IMR-90 (cell line): ENCODE data around the gene LALBA. TPM values are rescaled to one million over a fixed set of nuclear protein-coding genes. Genes with fewer than 3 reads are reported as not detected.

Experiments
- ATAC-seq: fragments of 200-7000 bp; cut with Tn5 transposase; 2 replicates; pipeline ENCODE4 v1.9.1; 2020; ENCODE audit warnings: low read depth, mild to moderate bottlenecking, moderate library complexity
- BruUV-seq: library from RNA; stranded (reverse); fragments of 400-500 nt; replicated peaks from 2 replicates; lab custom pipeline; 2021; lab: Mats Ljungman, UMichigan
- CTCF ChIA-PET: fragments of 300-600 bp; formaldehyde crosslinking; extraction: SDS; loops from one replicate; lab custom pipeline; 2021; ENCODE audit warnings: antibody characterized with exemption; lab: Yijun Ruan, JAX
- POLR2A ChIA-PET: fragments of 300-600 bp; sonication (Branson Sonifier 250); formaldehyde crosslinking; loops from one replicate; lab custom pipeline; 2022; ENCODE audit warnings: antibody characterized with exemption; ENCODE audit not compliant: unreplicated experiment; lab: Charles Lee
- DNase-seq: peaks from one replicate; pipeline ENCODE4 v3.0.0; 2013
- H2AFZ ChIP-seq: replicated peaks from 2 replicates; pipeline ENCODE3; 2013; ENCODE audit warnings: low read length, mild to moderate bottlenecking; ENCODE audit not compliant: poor library complexity
- H2AK5ac ChIP-seq: 2 replicates; pipeline ENCODE4 v1.6.1; 2013; ENCODE audit warnings: low read depth, low read length, inconsistent platforms
- H2AK9ac ChIP-seq: replicated peaks from 2 replicates; pipeline ENCODE3; 2013; ENCODE audit warnings: mild to moderate bottlenecking, low read depth, low read length, moderate library complexity; ENCODE audit not compliant: poor library complexity
- H2BK120ac ChIP-seq: 2 replicates; pipeline ENCODE4 v1.6.1; 2013; ENCODE audit warnings: low read depth, low read length, inconsistent platforms
- H2BK15ac ChIP-seq: 3 replicates; pipeline ENCODE4 v1.6.1; 2013; ENCODE audit warnings: low read depth, low read length, inconsistent platforms
- H2BK20ac ChIP-seq: 2 replicates; pipeline ENCODE4 v1.6.1; 2013; ENCODE audit warnings: low read depth, mild to moderate bottlenecking, inconsistent platforms, low read length, moderate library complexity
- H2BK5ac ChIP-seq: 2 replicates; pipeline ENCODE4 v1.6.1; 2013; ENCODE audit warnings: mild to moderate bottlenecking, low read depth, low read length, inconsistent platforms; ENCODE audit not compliant: poor library complexity, severe bottlenecking
- H3K14ac ChIP-seq: replicated peaks from 2 replicates; pipeline ENCODE4 v1.6.1; 2013; ENCODE audit warnings: low read depth, low read length, inconsistent platforms
- H3K18ac ChIP-seq: 2 replicates; pipeline ENCODE4 v1.6.1; 2013; ENCODE audit warnings: low read depth, low read length, control low read depth
- H3K23ac ChIP-seq: 2 replicates; pipeline ENCODE4 v1.6.1; 2013; ENCODE audit warnings: low read depth, low read length, inconsistent platforms
- H3K27ac ChIP-seq: 2 replicates; pipeline ENCODE4 v1.5.1; 2013; ENCODE audit warnings: mild to moderate bottlenecking, control low read depth, low read length; ENCODE audit not compliant: insufficient read depth
- H3K27me3 ChIP-seq: 2 replicates; pipeline ENCODE4 v1.6.1; 2013; ENCODE audit warnings: low read length; ENCODE audit not compliant: control insufficient read depth, insufficient read depth
- H3K36me3 ChIP-seq: 2 replicates; pipeline ENCODE4 v1.6.1; 2013; ENCODE audit warnings: low read length, mixed read lengths; ENCODE audit not compliant: control insufficient read depth, insufficient read depth
- H3K4ac ChIP-seq: 2 replicates; pipeline ENCODE4 v1.6.1; 2013; ENCODE audit warnings: low read depth, low read length, inconsistent platforms
- H3K4me1 ChIP-seq: 2 replicates; pipeline ENCODE4 v1.6.1; 2013; ENCODE audit warnings: low read length, mixed read lengths; ENCODE audit not compliant: control insufficient read depth, insufficient read depth
- H3K4me2 ChIP-seq: 2 replicates; pipeline ENCODE4 v1.6.1; 2013; ENCODE audit warnings: low read depth, mild to moderate bottlenecking, control low read depth, low read length, moderate library complexity
- H3K4me3 ChIP-seq: 2 replicates; pipeline ENCODE4 v1.5.1; 2013; ENCODE audit warnings: low read depth, mild to moderate bottlenecking, control low read depth, low read length, moderate library complexity; ENCODE audit not compliant: insufficient read depth
- H3K56ac ChIP-seq: 2 replicates; pipeline ENCODE4 v1.6.1; 2013; ENCODE audit warnings: low read length, inconsistent platforms; ENCODE audit not compliant: insufficient read depth; ENCODE audit errors: extremely low read depth
- H3K79me1 ChIP-seq, 2 experiments: 2 replicates each; pipeline ENCODE4 v1.6.1; 2013; ENCODE audit warnings: low read length in 2 of 2, inconsistent platforms in 1 of 2, low read depth in 1 of 2
- H3K9ac ChIP-seq: 2 replicates; pipeline ENCODE4 v1.6.1; 2013; ENCODE audit warnings: low read depth, low read length, control low read depth
- H3K9me1 ChIP-seq: 2 replicates; pipeline ENCODE4 v1.6.1; 2013; ENCODE audit warnings: low read length, inconsistent platforms; ENCODE audit not compliant: insufficient read depth
- H3K9me3 ChIP-seq: 2 replicates; pipeline ENCODE4 v1.6.1; 2013; ENCODE audit warnings: low read length; ENCODE audit not compliant: control insufficient read depth, insufficient read depth
- H4K20me1 ChIP-seq: 2 replicates; pipeline ENCODE4 v1.6.1; 2013; ENCODE audit warnings: low read length, inconsistent platforms; ENCODE audit not compliant: insufficient read depth
- H4K5ac ChIP-seq: 2 replicates; pipeline ENCODE4 v1.6.1; 2013; ENCODE audit warnings: mild to moderate bottlenecking, low read depth, low read length, control low read depth
- H4K8ac ChIP-seq, 2 experiments: 2 replicates each; pipeline ENCODE4 v1.6.1; 2013; ENCODE audit warnings: low read depth in 2 of 2, low read length in 2 of 2, control low read depth in 1 of 2, inconsistent platforms in 1 of 2
- H4K91ac ChIP-seq: 2 replicates; pipeline ENCODE4 v1.6.1; 2013; ENCODE audit warnings: low read depth, low read length, inconsistent platforms; ENCODE audit not compliant: insufficient read depth
- BHLHE40 ChIP-seq: fragments of 150-350 bp; IDR thresholded peaks from 2 replicates; pipeline ENCODE4 v1.6.1; 2016; ENCODE audit warnings: mild to moderate bottlenecking, low read depth, low read length
- CEBPB ChIP-seq: IDR thresholded peaks from 2 replicates; pipeline ENCODE4 v1.6.1; 2012; ENCODE audit warnings: low read depth, low read length, improper control_type of control experiment
- CHD1 ChIP-seq: IDR thresholded peaks from 2 replicates; pipeline ENCODE4 v1.6.1; 2012; ENCODE audit warnings: low read depth, low read length, improper control_type of control experiment
- FOS ChIP-seq: fragments of 150-350 bp; IDR thresholded peaks from 2 replicates; pipeline ENCODE4 v1.6.1; 2016; ENCODE audit warnings: low read depth, low read length
- MAFK ChIP-seq: IDR thresholded peaks from 2 replicates; pipeline ENCODE4 v1.6.1; 2012; ENCODE audit warnings: low read depth, low read length, improper control_type of control experiment
- MAZ ChIP-seq: IDR thresholded peaks from 2 replicates; pipeline ENCODE4 v1.6.1; 2012; ENCODE audit warnings: low read depth, mild to moderate bottlenecking, low read length, improper control_type of control experiment, moderate library complexity, borderline replicate concordance
- MXI1 ChIP-seq: IDR thresholded peaks from 2 replicates; pipeline ENCODE4 v1.6.1; 2012; ENCODE audit warnings: low read depth, mild to moderate bottlenecking, low read length, moderate library complexity, borderline replicate concordance
- NFE2L2 ChIP-seq: fragments of 150-350 bp; IDR thresholded peaks from 2 replicates; pipeline ENCODE4 v1.6.1; 2016; ENCODE audit warnings: low read depth, mild to moderate bottlenecking, low read length
- POLR2A ChIP-seq: IDR thresholded peaks from 2 replicates; pipeline ENCODE4 v1.6.1; 2012; ENCODE audit warnings: mild to moderate bottlenecking, low read depth, low read length
- RAD21 ChIP-seq: IDR thresholded peaks from 2 replicates; pipeline ENCODE4 v1.6.1; 2012; ENCODE audit warnings: low read length, improper control_type of control experiment
- RCOR1 ChIP-seq: IDR thresholded peaks from 2 replicates; pipeline ENCODE4 v1.6.1; 2012; ENCODE audit warnings: mild to moderate bottlenecking, low read length, improper control_type of control experiment; ENCODE audit not compliant: insufficient replicate concordance
- RFX5 ChIP-seq: IDR thresholded peaks from 2 replicates; pipeline ENCODE4 v1.8.0; 2012; ENCODE audit warnings: low read depth, mild to moderate bottlenecking, low read length, moderate library complexity
- SMC3 ChIP-seq: fragments of 150-350 bp; IDR thresholded peaks from 2 replicates; pipeline ENCODE4 v1.6.1; 2016; ENCODE audit warnings: low read depth, mild to moderate bottlenecking, antibody characterized with exemption, low read length, moderate library complexity
- USF2 ChIP-seq: fragments of 150-350 bp; IDR thresholded peaks from 2 replicates; pipeline ENCODE4 v1.6.1; 2017; ENCODE audit warnings: mild to moderate bottlenecking, antibody characterized with exemption, low read length, low read depth
- WGBS, 2 experiments: methylation state at CpG; one replicate each; pipeline versions ENCODE4 v1.1.5 to v1.1.7; 2013; ENCODE audit warnings: missing lambda C conversion rate in 2 of 2; ENCODE audit not compliant: insufficient read length in 1 of 2; ENCODE audit errors: extremely low coverage in 2 of 2; 5-methylcytosine and 5-hydroxymethylcytosine counted together
- dilution Hi-C: fragments of 300-500 bp; cut with HindIII; formaldehyde crosslinking; loops from one replicate; pipeline ENCODE4 v1.14.3; 2018; ENCODE audit warnings: low sequenced_read_pairs; ENCODE audit not compliant: unreplicated experiment
- in situ Hi-C: fragments of 300-500 bp; cut with MboI; formaldehyde crosslinking; loops from 3 replicates; pipeline ENCODE4 v1.14.3; 2019; ENCODE audit warnings: low sequenced_read_pairs, inconsistent platforms, mixed read lengths
- intact Hi-C: fragments of 100-400 bp; cut with micrococcal nuclease; formaldehyde crosslinking; loops from 2 replicates; pipeline ENCODE4 v1.10.0; 2022
- polyA plus RNA-seq, 3 experiments: library from polyadenylated mRNA; depleted of rRNA; stranded (reverse); fragments of >200 nt; gene quantifications; 2 replicates each; pipeline ENCODE4 v1.2.3, GENCODE V29; 2012; ENCODE audit warnings: low replicate concordance in 1 of 3
- total RNA-seq: library from RNA; depleted of rRNA; stranded (reverse); fragments of >200 nt; gene quantifications from 2 replicates; pipeline ENCODE4 v1.2.3, GENCODE V29; 2012
- TF ChIP-seq, protein P1 (sequence below): conservative IDR thresholded peaks from 2 replicates; pipeline ENCODE4 v1.5.1; 2012; ENCODE audit warnings: mild to moderate bottlenecking, low read depth, low read length, improper control_type of control experiment
- TF ChIP-seq, protein P2 (sequence below): fragments of 150-350 bp; IDR thresholded peaks from 2 replicates; pipeline ENCODE4 v1.6.1; 2016; ENCODE audit warnings: low read depth, mild to moderate bottlenecking, low read length, moderate library complexity, borderline replicate concordance

LALBA gene
- total and polyA plus RNA-seq, 2 of the 4 experiments (the other 2 are of a cell fraction), result not detected

GRCh38 chr12:48525332-48525731 is 44.5 kb downstream of the LALBA start, which contains the start of gene OR8S1:
OR8S1 (plus strand) TSS chr12:48525632; CDS start chr12:48525632, 0 bp downstream.
- H3K9ac ChIP-seq, result no peak within 1 kb of the TSS
- no peak within 1 kb of the TSS for H2AFZ ChIP-seq
- no peak within 1 kb of the TSS for H2BK120ac ChIP-seq
- no peak within 1 kb of the TSS for H4K91ac ChIP-seq
- H3K23ac ChIP-seq, result no peak within 1 kb of the TSS
- H3K27me3 ChIP-seq, result no peaks in the 10 kb centered on the region
- H3K27ac ChIP-seq, result no peak within 1 kb of the TSS
- no peak within 1 kb of the TSS for H2BK15ac ChIP-seq
- DNase-seq, result no peak
- 33% methylated on average over 1 of the region's 5 CpGs; no CpG with 5 or more reads in 1 of the 2 experiments for WGBS, 2 experiments
- no peaks in the 10 kb centered on the region for H3K79me1 ChIP-seq
- ChIA-PET POLR2A (no interaction called here), CTCF (interaction anchor here (0.7 kb wide), 1 partner anchor 9 kb away, joined by 3 read pairs; no protein-coding TSS in a partner anchor)
- dilution Hi-C loops (no loop called here), in situ Hi-C loops (loop anchor here (25.0 kb wide), 1 partner anchor 262 kb away; the partner anchor contains the start of gene ADCY6), intact Hi-C loops (no loop called here)
- H3K4ac ChIP-seq, result no peak within 1 kb of the TSS
- no peaks in the 10 kb centered on the region for H3K36me3 ChIP-seq
- no peak within 1 kb of the TSS for H3K18ac ChIP-seq
- no peaks in the 10 kb centered on the region for H4K20me1 ChIP-seq
- H2BK5ac ChIP-seq, result no peak within 1 kb of the TSS
- BruUV-seq, result no TSS peak
- no peaks in the 10 kb centered on the region for H3K4me1 ChIP-seq
- no peak within 1 kb of the TSS for H2BK20ac ChIP-seq
- H3K4me3 ChIP-seq, result no peak within 1 kb of the TSS
- no peak for TF ChIP-seq CEBPB
- no peak for TF ChIP-seq MAFK
- no peak for TF ChIP-seq FOS
- no peak for TF ChIP-seq MXI1
- TF ChIP-seq NFE2L2, result no peak
- no peak for TF ChIP-seq RAD21
- no peak for TF ChIP-seq MAZ
- TF ChIP-seq RCOR1, result no peak
- no peak for TF ChIP-seq POLR2A
- TF ChIP-seq, protein P1, sequence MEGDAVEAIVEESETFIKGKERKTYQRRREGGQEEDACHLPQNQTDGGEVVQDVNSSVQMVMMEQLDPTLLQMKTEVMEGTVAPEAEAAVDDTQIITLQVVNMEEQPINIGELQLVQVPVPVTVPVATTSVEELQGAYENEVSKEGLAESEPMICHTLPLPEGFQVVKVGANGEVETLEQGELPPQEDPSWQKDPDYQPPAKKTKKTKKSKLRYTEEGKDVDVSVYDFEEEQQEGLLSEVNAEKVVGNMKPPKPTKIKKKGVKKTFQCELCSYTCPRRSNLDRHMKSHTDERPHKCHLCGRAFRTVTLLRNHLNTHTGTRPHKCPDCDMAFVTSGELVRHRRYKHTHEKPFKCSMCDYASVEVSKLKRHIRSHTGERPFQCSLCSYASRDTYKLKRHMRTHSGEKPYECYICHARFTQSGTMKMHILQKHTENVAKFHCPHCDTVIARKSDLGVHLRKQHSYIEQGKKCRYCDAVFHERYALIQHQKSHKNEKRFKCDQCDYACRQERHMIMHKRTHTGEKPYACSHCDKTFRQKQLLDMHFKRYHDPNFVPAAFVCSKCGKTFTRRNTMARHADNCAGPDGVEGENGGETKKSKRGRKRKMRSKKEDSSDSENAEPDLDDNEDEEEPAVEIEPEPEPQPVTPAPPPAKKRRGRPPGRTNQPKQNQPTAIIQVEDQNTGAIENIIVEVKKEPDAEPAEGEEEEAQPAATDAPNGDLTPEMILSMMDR, result no peak
- no peak for TF ChIP-seq CHD1
- TF ChIP-seq USF2, result no peak
- TF ChIP-seq, protein P2, sequence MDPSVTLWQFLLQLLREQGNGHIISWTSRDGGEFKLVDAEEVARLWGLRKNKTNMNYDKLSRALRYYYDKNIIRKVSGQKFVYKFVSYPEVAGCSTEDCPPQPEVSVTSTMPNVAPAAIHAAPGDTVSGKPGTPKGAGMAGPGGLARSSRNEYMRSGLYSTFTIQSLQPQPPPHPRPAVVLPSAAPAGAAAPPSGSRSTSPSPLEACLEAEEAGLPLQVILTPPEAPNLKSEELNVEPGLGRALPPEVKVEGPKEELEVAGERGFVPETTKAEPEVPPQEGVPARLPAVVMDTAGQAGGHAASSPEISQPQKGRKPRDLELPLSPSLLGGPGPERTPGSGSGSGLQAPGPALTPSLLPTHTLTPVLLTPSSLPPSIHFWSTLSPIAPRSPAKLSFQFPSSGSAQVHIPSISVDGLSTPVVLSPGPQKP, result no peak
- TF ChIP-seq RFX5, result no peak
- no peak for TF ChIP-seq BHLHE40
- TF ChIP-seq SMC3, result no peak
- H3K9me3 ChIP-seq, result no peaks in the 10 kb centered on the region
- ATAC-seq, result no peak
- H3K9me1 ChIP-seq, result no peaks in the 10 kb centered on the region
- H2AK5ac ChIP-seq, result no peak within 1 kb of the TSS
- no peak within 1 kb of the TSS for H3K4me2 ChIP-seq
- no peak within 1 kb of the TSS for H3K56ac ChIP-seq
- H2AK9ac ChIP-seq, result no peak within 1 kb of the TSS
- H3K14ac ChIP-seq, result no peak within 1 kb of the TSS
- no peak within 1 kb of the TSS for H4K5ac ChIP-seq
- no peak within 1 kb of the TSS for H4K8ac ChIP-seq
